ENCODE measurements around the gene DHPS.

- no peak for TF ChIP-seq CTCF (IDR thresholded peaks at IDR 0.05)
- TF ChIP-seq POLR2A (IDR thresholded peaks at IDR 0.05): no peak
These were observed 17.0 kb downstream of the DHPS start for GRCh38 chr19:12664406-12665280.
